ENCODE results near the gene PNKD.

- TF ChIP-seq POLR2A (IDR thresholded peaks at IDR 0.05; ENCODE audit: low read depth, low read length) (no peak), POLR2AphosphoS5 (IDR thresholded peaks at IDR 0.05; ENCODE audit: low read depth, low read length) (no peak), TAF1 (IDR thresholded peaks at IDR 0.05; ENCODE audit: low read depth, low read length) (no peak), POU2F2 (IDR thresholded peaks at IDR 0.05; ENCODE audit: low read depth, low read length) (no peak), SPI1 (IDR thresholded peaks at IDR 0.05; ENCODE audit: low read depth, low read length) (no peak)
These were observed 47.5 kb downstream of the PNKD start for GRCh38 chr2:218317835-218318234.

Measured in GM12891 (cell line).